Cardiac fibroblast (primary cell): ENCODE data around the gene USP22.

Experiments
- DNase-seq, 2 donors: peaks; one replicate each; pipeline versions ENCODE4 v3.0.0 to v3.0.0-alpha.2; 2010; ENCODE audit warnings: low read depth in 2 of 2
- H3K4me3 ChIP-seq, 2 donors: replicated peaks in 1 of 2; 1 replicate in 1 of 2; 2 replicates in 1 of 2; pipeline ENCODE4 v1.5.1; 2011; ENCODE audit warnings: low read depth in 2 of 2, low read length in 2 of 2, mild to moderate bottlenecking in 2 of 2, moderate library complexity in 1 of 2
- CTCF ChIP-seq: IDR thresholded peaks from one replicate; pipeline ENCODE4 v1.5.1; 2011; ENCODE audit warnings: low read depth, mild to moderate bottlenecking, low read length, inconsistent platforms

Gene USP22

GRCh38 chr17:21001111-21001812 is 41.5 kb downstream of the USP22 start:
- TF ChIP-seq CTCF: no peak

GRCh38 chr17:20999841-21000532 is 42.8 kb downstream of the USP22 start:
- DNase-seq: no peak
- no peak overlapping the region for H3K4me3 ChIP-seq
- TF ChIP-seq CTCF: no peak

More at GRCh38 chr17:21001111-21001812, 41.5 kb downstream of the USP22 start:
- H3K4me3 ChIP-seq: no peak overlapping the region
- no peak for DNase-seq

- no peak overlapping the region for H3K4me3 ChIP-seq
- peak; percentile 38 to 48 for DNase-seq
Observed at GRCh38 chr17:20999044-20999573, 43.7 kb downstream of the USP22 start.

GRCh38 chr17:20998571-20999043 is 44.2 kb downstream of the USP22 start:
- TF ChIP-seq CTCF: no peak
- H3K4me3 ChIP-seq: no peak overlapping the region
- peak; percentile 14 to 28 for DNase-seq

More at GRCh38 chr17:20999044-20999573, 43.7 kb downstream of the USP22 start:
- TF ChIP-seq CTCF: no peak

GRCh38 chr17:20997711-20998570 is 44.9 kb downstream of the USP22 start:
- DNase-seq: no peak
- no peak overlapping the region for H3K4me3 ChIP-seq
- no peak for TF ChIP-seq CTCF

GRCh38 chr17:20996724-20997615 is 45.8 kb downstream of the USP22 start:
- DNase-seq: no peak
- no peak overlapping the region for H3K4me3 ChIP-seq
- no peak for TF ChIP-seq CTCF
